ENCODE data around the gene MED22.
"Not testable (repeated sequence)": the region's sequence is repeated elsewhere in the genome, so short reads cannot be mapped to it uniquely, and the experiment has no call there.

MED22 gene

GRCh38 chr9:133304477-133305377 lies 43.2 kb downstream of the MED22 start:
- no peak for DNase-seq (ENCODE audit: low read depth)

GRCh38 chr9:133304158-133304470 lies 43.8 kb downstream of the MED22 start:
- no peak for DNase-seq (ENCODE audit: low read depth)

- no peak for DNase-seq (ENCODE audit: low read depth)
These were observed 44.4 kb downstream of the MED22 start for GRCh38 chr9:133303266-133304157.

GRCh38 chr9:133301253-133302230 lies 46.4 kb downstream of the MED22 start:
- DNase-seq (ENCODE audit: low read depth), result no peak

GRCh38 chr9:133299996-133300395 lies 47.9 kb downstream of the MED22 start:
- not testable (repeated sequence) for DNase-seq (ENCODE audit: low read depth)

- no peak for DNase-seq (ENCODE audit: low read depth)
These were observed 53.7 kb downstream of the MED22 start for GRCh38 chr9:133294257-133294656.

- no peak for DNase-seq (ENCODE audit: low read depth)
These were observed 57.1 kb downstream of the MED22 start for GRCh38 chr9:133290751-133291302.

Measured in stimulated activated CD8-positive, alpha-beta memory T cell treated with anti-CD3 and anti-CD28 coated beads, Interleukin-15, amount 100 ng/mL, for 1 hour (primary cell).